22Rv1 (cell line): ENCODE measurements around the gene DKKL1.

Experiments
- ZFX ChIP-seq: fragments of 450-650 bp; IDR thresholded peaks from 2 replicates; pipeline ENCODE4 v1.6.1; 2017; ENCODE audit warnings: antibody characterized with exemption, borderline replicate concordance
- TF ChIP-seq, protein P1 (sequence below): fragments of 450-650 bp; IDR thresholded peaks from 2 replicates; pipeline ENCODE4 v1.5.1; 2017; ENCODE audit warnings: mild to moderate bottlenecking

DNA sequence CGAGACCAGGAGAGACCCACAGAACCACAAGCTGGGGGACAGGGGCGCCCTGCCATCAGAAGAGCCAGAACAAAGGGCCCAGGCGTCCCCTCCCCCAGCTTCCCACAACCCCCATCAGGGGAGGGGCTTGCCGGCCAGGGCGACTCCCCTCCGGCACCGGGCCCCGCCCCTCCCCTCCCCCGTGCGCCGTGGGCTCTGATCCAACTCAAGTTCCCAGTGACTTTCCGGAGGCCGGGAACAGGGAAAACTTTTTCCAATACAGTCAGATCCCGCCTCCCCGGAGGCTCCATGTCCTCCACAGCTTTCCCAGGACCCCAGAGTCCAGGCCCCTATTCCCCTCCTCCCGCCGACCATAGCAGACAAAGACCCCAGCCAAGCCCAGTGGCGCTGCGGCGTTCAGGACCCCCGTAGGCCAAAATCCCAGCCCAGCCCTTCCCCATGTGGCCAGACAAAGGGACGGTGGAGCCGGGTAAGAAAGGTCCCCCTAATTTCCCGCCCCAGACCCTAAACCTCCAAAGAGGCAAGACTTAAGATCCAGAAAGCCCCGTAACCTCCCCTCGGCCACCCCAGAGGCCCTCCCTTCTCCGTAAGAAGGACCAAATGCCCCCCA, 2.1 kb upstream of the DKKL1 start:
- TF ChIP-seq, protein P1, sequence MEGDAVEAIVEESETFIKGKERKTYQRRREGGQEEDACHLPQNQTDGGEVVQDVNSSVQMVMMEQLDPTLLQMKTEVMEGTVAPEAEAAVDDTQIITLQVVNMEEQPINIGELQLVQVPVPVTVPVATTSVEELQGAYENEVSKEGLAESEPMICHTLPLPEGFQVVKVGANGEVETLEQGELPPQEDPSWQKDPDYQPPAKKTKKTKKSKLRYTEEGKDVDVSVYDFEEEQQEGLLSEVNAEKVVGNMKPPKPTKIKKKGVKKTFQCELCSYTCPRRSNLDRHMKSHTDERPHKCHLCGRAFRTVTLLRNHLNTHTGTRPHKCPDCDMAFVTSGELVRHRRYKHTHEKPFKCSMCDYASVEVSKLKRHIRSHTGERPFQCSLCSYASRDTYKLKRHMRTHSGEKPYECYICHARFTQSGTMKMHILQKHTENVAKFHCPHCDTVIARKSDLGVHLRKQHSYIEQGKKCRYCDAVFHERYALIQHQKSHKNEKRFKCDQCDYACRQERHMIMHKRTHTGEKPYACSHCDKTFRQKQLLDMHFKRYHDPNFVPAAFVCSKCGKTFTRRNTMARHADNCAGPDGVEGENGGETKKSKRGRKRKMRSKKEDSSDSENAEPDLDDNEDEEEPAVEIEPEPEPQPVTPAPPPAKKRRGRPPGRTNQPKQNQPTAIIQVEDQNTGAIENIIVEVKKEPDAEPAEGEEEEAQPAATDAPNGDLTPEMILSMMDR, result no peak
- no peak for TF ChIP-seq ZFX
